ENCODE measurements around the gene PRKCE. TPM values are rescaled to one million over a fixed set of nuclear protein-coding genes. Genes with fewer than 3 reads are reported as not detected.
A peak's percentile ranks its signal among the peaks of the same experiment; 100 is the strongest.

PRKCE gene
- total and polyA plus RNA-seq, 2 of the 8 experiments (the other 6 are each of a cell fraction or from before 2014, with no cell fraction given) = 0.54 to 2.1 TPM

- DNase-seq (ENCODE audit: low read depth in 1 of 2, low spot score in 2 of 2) = no peak
- CTCF ChIA-PET (ENCODE audit: partially characterized antibody) = interaction anchor here (0.8 to 2.4 kb wide), 5 partner anchors 12 to 58 kb away, joined by 3 to 7 read pairs (median 3); no protein-coding TSS in a partner anchor
- no peak for TF ChIP-seq FOSL1 (IDR thresholded peaks at IDR 0.05; ENCODE audit: insufficient read depth, low read depth, low read length)
- TF ChIP-seq E2F6 (IDR thresholded peaks at IDR 0.05) = no peak
- no peak for TF ChIP-seq BRCA1 (IDR thresholded peaks at IDR 0.05; ENCODE audit: low read depth, low read length)
- no peak for TF ChIP-seq RFX5 (IDR thresholded peaks at IDR 0.05; ENCODE audit: borderline replicate concordance, low read depth, low read length)
- no peak for TF ChIP-seq TBP (IDR thresholded peaks at IDR 0.05; ENCODE audit: low read depth, low read length)
- TF ChIP-seq PHF8 (conservative IDR thresholded peaks at IDR 0.05; ENCODE audit: low read depth, low read length) = no peak
- no peak for TF ChIP-seq GABPA (IDR thresholded peaks at IDR 0.05; ENCODE audit: borderline replicate concordance, insufficient read depth, low read length)
- no peak for TF ChIP-seq CHD2 (IDR thresholded peaks at IDR 0.05; ENCODE audit: low read length)
- no peak for TF ChIP-seq ATF2 (IDR thresholded peaks at IDR 0.05; ENCODE audit: low read length)
- TF ChIP-seq SUZ12 (IDR thresholded peaks at IDR 0.05; ENCODE audit: low read length) = no peak
- TF ChIP-seq TCF12 (IDR thresholded peaks at IDR 0.05; ENCODE audit: low read depth, low read length) = no peak
- TF ChIP-seq HDAC6 (IDR thresholded peaks at IDR 0.05; ENCODE audit: low read depth, low read length) = no peak
- no peak for TF ChIP-seq CEBPB (IDR thresholded peaks at IDR 0.05; ENCODE audit: low read depth, low read length)
Measured at GRCh38 chr2:45836740-45837139, 185.3 kb downstream of the PRKCE start.

More at GRCh38 chr2:45836740-45837139, 185.3 kb downstream of the PRKCE start:
- FAIRE-seq = no peak
- no peak overlapping the region for H3K56ac ChIP-seq (replicated peaks; ENCODE audit: insufficient read length, low read depth, low read length)
- H3K9me3 ChIP-seq (ENCODE audit: insufficient read depth in 2 of 2, low read depth in 1 of 2, low read length in 1 of 2) = no peaks in the 10 kb centered on the region
- H3K27me3 ChIP-seq (replicated peaks in 1 of 4; ENCODE audit: control insufficient read depth in 3 of 4, extremely low read depth in 1 of 4, insufficient read depth in 3 of 4, low read length in 3 of 4) = no peaks in the 10 kb centered on the region
- H2BK120ac ChIP-seq (replicated peaks; ENCODE audit: low read depth, low read length) = no peak overlapping the region
- H4K91ac ChIP-seq (replicated peaks; ENCODE audit: insufficient read length, low read length) = no peak overlapping the region
- H4K8ac ChIP-seq (ENCODE audit: extremely low read depth, insufficient read depth, low read length) = no peak overlapping the region
- peaks cover 3 to 7% (median 4%) of the 10 kb centered on the region in 4 experiments; a peak in 5 of 7 replicates for H3K4me1 ChIP-seq (replicated peaks in 1 of 4; ENCODE audit: control insufficient read depth in 3 of 4, insufficient read depth in 4 of 4, low read length in 3 of 4)
- H3K4ac ChIP-seq (replicated peaks; ENCODE audit: insufficient read length, low read depth, low read length) = no peak overlapping the region
- H3K4me3 ChIP-seq (ENCODE audit: extremely low read depth in 1 of 4, insufficient read depth in 2 of 4, low read depth in 3 of 4, low read length in 4 of 4) = no peak overlapping the region
- H2AK5ac ChIP-seq (ENCODE audit: low read depth, low read length) = no peak overlapping the region
- no peak overlapping the region for H4K5ac ChIP-seq (ENCODE audit: insufficient read length, low read depth, low read length)
- H3K9ac ChIP-seq (replicated peaks in 1 of 4; ENCODE audit: extremely low read depth in 1 of 4, low read depth in 3 of 4, low read length in 3 of 4) = no peak overlapping the region
- POLR2A ChIA-PET (ENCODE audit: partially characterized antibody) = no interaction called here
- H4K20me1 ChIP-seq (replicated peaks in 1 of 2; ENCODE audit: control insufficient read depth in 1 of 2, insufficient read depth in 2 of 2, low read length in 2 of 2) = no peaks in the 10 kb centered on the region
- no peak overlapping the region for H2BK15ac ChIP-seq (ENCODE audit: low read length)
- no peak overlapping the region for H2BK12ac ChIP-seq (ENCODE audit: low read depth, low read length)
- no peak overlapping the region for H2BK20ac ChIP-seq (ENCODE audit: low read length)
- H3K4me2 ChIP-seq (ENCODE audit: insufficient read depth in 1 of 2, low read depth in 2 of 2, low read length in 2 of 2) = 0 out of 4 replicates have a peak overlapping the region, but pooled peaks of 1 of the 2 experiments have one; percentile 9
- H3K23me2 ChIP-seq (ENCODE audit: low read depth, low read length) = no peaks in the 10 kb centered on the region
- 76% methylated on average over 3 of the region's 3 CpGs; no CpG with 5 or more reads in 1 of the 2 experiments for WGBS, 2 experiments (ENCODE audit: extremely low coverage in 1 of 2, insufficient coverage in 1 of 2, insufficient read length in 1 of 2, insufficient replicate concordance in 2 of 2, low coverage in 1 of 2, low lambda C conversion rate in 2 of 2, missing lambda C conversion rate in 1 of 2)
- no peak overlapping the region for H2AFZ ChIP-seq (ENCODE audit: low read length)
- H3K23ac ChIP-seq (ENCODE audit: insufficient read length) = no peak overlapping the region
- H3K18ac ChIP-seq (ENCODE audit: extremely low read depth, low read length) = no peak overlapping the region
- no peak overlapping the region for H2BK5ac ChIP-seq (ENCODE audit: low read depth, low read length)
- no peak overlapping the region for H3K14ac ChIP-seq (ENCODE audit: insufficient read length)
- no peaks in the 10 kb centered on the region for H3K36me3 ChIP-seq (ENCODE audit: control insufficient read depth in 2 of 4, insufficient read depth in 4 of 4, low read length in 3 of 4)
- H3K79me1 ChIP-seq (ENCODE audit: low read depth, low read length) = no peaks in the 10 kb centered on the region
- H3K79me2 ChIP-seq (ENCODE audit: control insufficient read depth in 1 of 2, insufficient read depth in 2 of 2, low read length in 2 of 2) = no peaks in the 10 kb centered on the region
- H3K27ac ChIP-seq (ENCODE audit: low read depth, low read length) = no peak overlapping the region
